Left renal pelvis (tissue), 4 donors: Measurements from ENCODE around the gene SMARCA5. TPM values are rescaled to one million over a fixed set of nuclear protein-coding genes. Genes with fewer than 3 reads are reported as not detected.

ENCODE experiments used
- DNase-seq, 4 donors: peaks; one replicate each; pipeline ENCODE4 v3.0.0-alpha.2; 2013; ENCODE audit warnings: low read depth in 4 of 4, low spot score in 3 of 4
- polyA plus RNA-seq, 4 donors: library from polyadenylated mRNA; unstranded; fragments of 120-200 nt; gene quantifications; one replicate each; pipeline ENCODE4 v1.2.1, GENCODE V29; 2013; ENCODE audit not compliant: insufficient read length in 4 of 4

Gene SMARCA5
- polyA plus RNA-seq, 4 donors, result 87.3 to 140 (median 124) TPM

GRCh38 chr4:143531788-143532491, 18.4 kb downstream of the SMARCA5 start:
- DNase-seq, result no peak

GRCh38 chr4:143538979-143539669, 25.6 kb downstream of the SMARCA5 start:
- DNase-seq, result no peak

- no peak for DNase-seq
Measured at GRCh38 chr4:143539670-143540023, 26.1 kb downstream of the SMARCA5 start.

DNA sequence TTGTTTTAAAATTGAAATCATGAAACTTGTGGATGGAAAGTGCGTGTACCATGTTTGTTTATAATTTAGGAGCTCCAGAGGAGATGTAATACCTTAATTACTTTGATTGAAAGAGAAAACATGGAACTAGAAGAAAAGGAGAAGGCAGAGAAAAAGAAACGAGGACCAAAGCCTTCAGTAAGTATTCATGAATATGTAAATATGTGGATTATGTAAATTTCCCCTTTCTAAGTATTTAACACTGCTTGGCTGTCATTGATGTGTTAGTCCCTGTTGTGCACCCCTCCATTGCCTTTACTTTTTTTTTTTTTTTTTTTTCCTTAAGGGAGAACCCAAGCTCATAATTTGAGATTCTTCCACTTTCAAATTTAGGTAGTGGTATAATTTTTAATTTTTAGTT, 36.4 kb downstream of the SMARCA5 start:
- DNase-seq, result no peak

- DNase-seq, result no peak
Measured at GRCh38 chr4:143554728-143555597, 41.5 kb downstream of the SMARCA5 start.

GRCh38 chr4:143555676-143556075, 42.2 kb downstream of the SMARCA5 start:
- DNase-seq, result no peak

DNA sequence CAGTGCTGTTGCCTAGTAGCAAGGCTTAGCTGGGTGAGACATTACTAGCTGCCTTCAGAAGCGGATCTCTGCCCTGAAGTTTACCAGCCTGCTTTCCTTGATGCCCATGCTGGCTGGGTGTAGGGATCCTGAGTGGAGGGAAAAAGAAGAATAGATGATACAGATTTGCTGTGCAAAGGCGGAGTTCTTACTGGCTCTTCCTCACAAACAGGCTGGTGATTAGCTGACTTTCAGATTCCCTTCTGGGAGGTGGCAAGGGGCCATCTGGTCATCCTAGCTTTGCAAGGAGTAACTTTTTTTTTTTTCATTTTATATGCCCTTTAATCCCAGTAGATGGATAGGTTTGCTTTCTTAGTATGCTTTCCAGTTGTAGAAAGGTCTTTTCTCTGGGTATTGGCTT, 44.8 kb downstream of the SMARCA5 start:
- no peak for DNase-seq

DNA sequence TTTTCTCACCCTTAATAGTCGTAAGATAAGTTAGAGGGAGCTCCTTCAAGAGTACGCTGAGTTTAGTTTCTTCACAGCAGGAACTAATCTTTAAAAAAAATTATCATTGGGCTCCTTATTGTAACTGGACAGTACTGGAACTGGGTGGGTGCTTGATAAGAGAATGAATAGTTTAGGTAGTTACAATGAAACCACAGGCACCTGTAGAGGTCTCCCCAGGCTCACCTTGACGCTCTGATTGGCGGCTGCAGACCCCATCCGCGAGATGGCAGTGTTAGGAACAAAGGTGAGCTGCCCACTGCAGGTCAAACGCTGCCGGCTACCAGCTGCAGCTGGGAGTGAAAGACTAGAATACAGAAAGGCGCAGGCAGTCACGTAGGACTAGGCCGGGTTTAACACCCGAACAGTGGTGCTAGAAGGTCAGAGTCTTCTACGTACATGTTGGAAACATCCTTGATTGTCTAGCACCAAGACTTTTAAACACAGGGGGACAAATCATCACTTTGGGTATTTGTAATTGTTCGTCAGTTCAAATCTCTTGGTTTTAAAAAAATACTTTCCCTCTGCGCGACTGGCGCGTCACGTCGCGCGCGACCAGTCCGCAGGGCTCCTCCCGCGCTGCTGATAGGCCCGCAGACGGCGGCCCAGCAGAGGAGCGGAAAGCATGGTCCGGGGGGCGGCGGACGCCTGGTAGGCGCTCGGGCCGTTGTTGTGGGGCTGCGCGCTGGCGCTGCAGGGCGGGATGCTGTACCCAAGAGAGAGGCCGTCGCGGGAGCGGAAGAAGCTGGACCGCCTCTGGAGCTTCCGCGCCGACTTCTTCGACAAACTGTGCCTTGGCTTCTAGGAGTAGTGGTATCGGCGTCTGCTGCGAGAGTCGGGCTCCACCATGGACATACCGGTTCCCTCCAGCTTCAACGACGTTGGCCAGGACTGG, 45.6 kb downstream of the SMARCA5 start:
- DNase-seq, result peak; percentile 57 to 73 (median 72)

GRCh38 chr4:143559757-143560147, 46.2 kb downstream of the SMARCA5 start:
- no peak for DNase-seq

GRCh38 chr4:143564472-143564871, 51.0 kb downstream of the SMARCA5 start:
- no peak for DNase-seq

- DNase-seq, result no peak
Measured at GRCh38 chr4:143575331-143575730, 61.8 kb downstream of the SMARCA5 start.

GRCh38 chr4:143581331-143581946, 67.9 kb downstream of the SMARCA5 start:
- no peak for DNase-seq

- DNase-seq, result no peak
Measured at GRCh38 chr4:143585548-143585947, 72.0 kb downstream of the SMARCA5 start.

- DNase-seq, result no peak
Measured at GRCh38 chr4:143586080-143586479, 72.6 kb downstream of the SMARCA5 start.

GRCh38 chr4:143587703-143588102, 74.2 kb downstream of the SMARCA5 start:
- no peak for DNase-seq

DNA sequence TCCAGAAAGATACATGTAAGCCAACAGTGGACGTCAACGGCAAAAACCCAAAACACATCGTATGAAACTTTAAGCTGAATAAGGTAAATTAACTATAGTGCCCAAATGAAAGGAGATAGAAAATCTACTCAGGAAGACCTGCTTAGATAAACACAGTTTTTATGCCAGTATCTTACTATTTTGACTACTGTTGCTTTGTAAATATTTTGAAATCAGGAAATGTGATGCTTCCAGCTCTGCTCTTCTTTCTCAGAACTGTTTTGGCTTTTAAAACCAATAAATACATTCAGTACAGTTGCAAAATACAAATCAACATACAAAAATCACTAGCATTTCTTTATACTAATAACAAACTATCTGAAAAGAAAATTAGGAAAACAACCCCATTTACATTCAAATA, 83.8 kb downstream of the SMARCA5 start:
- no peak for DNase-seq

DNA sequence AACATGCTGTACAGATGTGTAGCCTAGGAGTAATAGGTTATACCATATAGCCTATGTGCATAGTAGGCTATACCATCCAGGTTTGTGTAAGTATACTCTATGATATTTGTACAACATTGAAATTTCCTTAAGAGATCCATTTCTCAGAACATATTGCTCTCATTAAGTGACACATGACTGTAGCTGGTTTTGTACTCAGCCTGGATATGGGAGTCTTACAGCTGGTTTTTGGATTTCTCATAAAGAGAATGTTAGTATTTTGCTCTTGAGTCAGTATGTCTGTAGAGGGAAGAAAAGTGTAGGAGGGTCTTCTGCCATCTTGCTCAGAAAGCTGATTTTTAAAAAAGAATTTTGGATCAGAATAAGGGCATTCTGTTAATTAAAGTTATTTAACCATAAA, 85.3 kb downstream of the SMARCA5 start:
- DNase-seq, result no peak

- DNase-seq, result no peak
Measured at GRCh38 chr4:143599827-143600226, 86.3 kb downstream of the SMARCA5 start.

GRCh38 chr4:143606480-143606879, 93.0 kb downstream of the SMARCA5 start:
- no peak for DNase-seq
